Neuronal stem cell (in vitro differentiated cells): ENCODE measurements around the gene PSMF1.

Source experiments
- DNase-seq: peaks from one replicate; pipeline ENCODE4 v3.0.0-alpha.2; 2013; ENCODE audit warnings: low spot score
- H2AFZ ChIP-seq: one replicate; pipeline ENCODE4 v1.6.1; 2013; ENCODE audit warnings: mild to moderate bottlenecking, low read length, inconsistent platforms
- H2AK5ac ChIP-seq: 2 replicates; pipeline ENCODE4 v1.6.1; 2013; ENCODE audit warnings: low read depth, mild to moderate bottlenecking, inconsistent platforms, low read length, moderate library complexity, mixed read lengths
- H2BK120ac ChIP-seq: 2 replicates; pipeline ENCODE4 v1.6.1; 2013; ENCODE audit warnings: low read depth, mild to moderate bottlenecking, inconsistent platforms, low read length, moderate library complexity, mixed read lengths
- H2BK12ac ChIP-seq: one replicate; pipeline ENCODE4 v1.6.1; 2013; ENCODE audit warnings: low read length, inconsistent platforms
- H2BK15ac ChIP-seq: 2 replicates; pipeline ENCODE4 v1.6.1; 2013; ENCODE audit warnings: mild to moderate bottlenecking, low read length, inconsistent platforms, mixed read lengths
- H2BK5ac ChIP-seq: one replicate; pipeline ENCODE4 v1.6.1; 2013; ENCODE audit warnings: inconsistent platforms, mild to moderate bottlenecking, low read length, moderate library complexity
- H3K14ac ChIP-seq: one replicate; pipeline ENCODE4 v1.6.1; 2013; ENCODE audit warnings: low read length, inconsistent platforms
- H3K18ac ChIP-seq: 2 replicates; pipeline ENCODE4 v1.6.1; 2013; ENCODE audit warnings: low read length, inconsistent platforms
- H3K23ac ChIP-seq: 2 replicates; pipeline ENCODE4 v1.6.1; 2013; ENCODE audit warnings: low read depth, mild to moderate bottlenecking, mixed read lengths, low read length, inconsistent platforms; ENCODE audit not compliant: poor library complexity
- H3K27ac ChIP-seq: replicated peaks from 3 replicates; pipeline ENCODE4 v1.5.1; 2013; ENCODE audit warnings: low read length, inconsistent platforms
- H3K27me3 ChIP-seq, 3 experiments: 2 replicates each; pipeline ENCODE4 v1.6.1; 2013; ENCODE audit warnings: low read length in 3 of 3, mild to moderate bottlenecking in 2 of 3, inconsistent platforms in 1 of 3, low read depth in 1 of 3, mixed read lengths in 1 of 3, moderate library complexity in 1 of 3; ENCODE audit not compliant: control insufficient read depth in 3 of 3, insufficient read depth in 3 of 3
- H3K36me3 ChIP-seq, 2 donors: replicated peaks in 1 of 2; 2 replicates each; pipeline ENCODE4 v1.6.1; 2013; ENCODE audit warnings: low read length in 2 of 2; ENCODE audit not compliant: control insufficient read depth in 2 of 2, insufficient read depth in 2 of 2
- H3K4ac ChIP-seq: 2 replicates; pipeline ENCODE4 v1.6.1; 2013; ENCODE audit warnings: inconsistent platforms, mild to moderate bottlenecking, low read length, moderate library complexity
- H3K4me1 ChIP-seq, 2 donors: 1 replicate in 1 of 2; 2 replicates in 1 of 2; pipeline ENCODE4 v1.6.1; 2013; ENCODE audit warnings: low read length in 2 of 2, low read depth in 1 of 2; ENCODE audit not compliant: control insufficient read depth in 2 of 2, insufficient read depth in 1 of 2
- H3K4me2 ChIP-seq: one replicate; pipeline ENCODE4 v1.6.1; 2013; ENCODE audit warnings: mild to moderate bottlenecking, low read length, inconsistent platforms; ENCODE audit not compliant: insufficient read depth, poor library complexity, severe bottlenecking
- H3K4me3 ChIP-seq, 2 donors: 2 replicates each; pipeline ENCODE4 v1.5.1; 2013; ENCODE audit warnings: low read length in 2 of 2, mild to moderate bottlenecking in 2 of 2, inconsistent platforms in 1 of 2, moderate library complexity in 1 of 2
- H3K79me1 ChIP-seq: one replicate; pipeline ENCODE4 v1.6.1; 2013; ENCODE audit warnings: low read depth, mild to moderate bottlenecking, inconsistent platforms, low read length, moderate library complexity
- H3K9ac ChIP-seq: one replicate; pipeline ENCODE4 v1.6.1; 2013; ENCODE audit warnings: mild to moderate bottlenecking, low read depth, low read length, inconsistent platforms; ENCODE audit not compliant: poor library complexity
- H3K9me3 ChIP-seq, 2 donors: replicated peaks in 1 of 2; 2 replicates each; pipeline versions ENCODE3 to v1.6.1; 2013; ENCODE audit warnings: low read length in 2 of 2, mild to moderate bottlenecking in 2 of 2, inconsistent platforms in 1 of 2, low read depth in 1 of 2, mixed read lengths in 1 of 2, moderate library complexity in 1 of 2; ENCODE audit not compliant: control insufficient read depth in 2 of 2, insufficient read depth in 1 of 2
- H4K8ac ChIP-seq: one replicate; pipeline ENCODE4 v1.6.1; 2013; ENCODE audit warnings: low read depth, mild to moderate bottlenecking, inconsistent platforms, low read length, moderate library complexity
- H4K91ac ChIP-seq: one replicate; pipeline ENCODE4 v1.6.1; 2013; ENCODE audit warnings: low read length, low read depth, mild to moderate bottlenecking, inconsistent platforms; ENCODE audit not compliant: poor library complexity
- WGBS, 2 donors: extraction: QIAGEN DNeasy Blood & Tissue Kit; methylation state at CpG; one replicate each; pipeline ENCODE4 v1.1.7; 2013; ENCODE audit warnings: missing lambda C conversion rate in 2 of 2, mixed read lengths in 1 of 2; ENCODE audit not compliant: insufficient read length in 2 of 2, insufficient replicate concordance in 1 of 2; ENCODE audit errors: extremely low coverage in 2 of 2; 5-methylcytosine and 5-hydroxymethylcytosine counted together

PSMF1 gene

GRCh38 chr20:1199212-1199873, 80.9 kb downstream of the PSMF1 start:
- no CpG with 5 or more reads among the region's 7 CpGs for WGBS, 2 donors
- no peak overlapping the region for H3K4ac ChIP-seq
- H3K79me1 ChIP-seq, result no peaks in the 10 kb centered on the region
- H2BK15ac ChIP-seq, result no peak overlapping the region
- no peak overlapping the region for H3K18ac ChIP-seq
- no peak overlapping the region for H4K8ac ChIP-seq
- H3K4me3 ChIP-seq, result no peak overlapping the region
- no peak for DNase-seq
- H3K14ac ChIP-seq, result no peak overlapping the region
- no peaks in the 10 kb centered on the region for H3K36me3 ChIP-seq
- H2AK5ac ChIP-seq, result no peak overlapping the region
- H3K4me2 ChIP-seq, result no peak overlapping the region
- no peaks in the 10 kb centered on the region for H3K9me3 ChIP-seq
- peaks cover 0 to 9% (median 0%) of the 10 kb centered on the region in 3 experiments for H3K27me3 ChIP-seq
- no peak overlapping the region for H2BK5ac ChIP-seq
- no peak overlapping the region for H2AFZ ChIP-seq
- no peak overlapping the region for H3K27ac ChIP-seq
- no peaks in the 10 kb centered on the region for H3K4me1 ChIP-seq
- H4K91ac ChIP-seq, result no peak overlapping the region
- no peak overlapping the region for H2BK120ac ChIP-seq
- no peak overlapping the region for H2BK12ac ChIP-seq
- H3K23ac ChIP-seq, result no peak overlapping the region
- H3K9ac ChIP-seq, result no peak overlapping the region

- no peaks in the 10 kb centered on the region for H3K9me3 ChIP-seq
- H3K4me3 ChIP-seq, result no peak overlapping the region
- H3K79me1 ChIP-seq, result no peaks in the 10 kb centered on the region
- no peak for DNase-seq
- H2BK15ac ChIP-seq, result no peak overlapping the region
- H3K36me3 ChIP-seq, result no peaks in the 10 kb centered on the region
- H2BK5ac ChIP-seq, result no peak overlapping the region
- H2BK120ac ChIP-seq, result no peak overlapping the region
- H2AFZ ChIP-seq, result no peak overlapping the region
- no peak overlapping the region for H4K8ac ChIP-seq
- WGBS, 2 donors, result no CpG with 5 or more reads among the region's 1 CpG
- no peak overlapping the region for H4K91ac ChIP-seq
- H3K27me3 ChIP-seq, result peaks cover 0 to 9% (median 0%) of the 10 kb centered on the region in 3 experiments
- H3K14ac ChIP-seq, result no peak overlapping the region
- H3K4me2 ChIP-seq, result no peak overlapping the region
- H2BK12ac ChIP-seq, result no peak overlapping the region
- H3K4me1 ChIP-seq, result no peaks in the 10 kb centered on the region
- no peak overlapping the region for H3K18ac ChIP-seq
- no peak overlapping the region for H3K4ac ChIP-seq
- no peak overlapping the region for H3K23ac ChIP-seq
- H2AK5ac ChIP-seq, result no peak overlapping the region
- H3K27ac ChIP-seq, result no peak overlapping the region
- H3K9ac ChIP-seq, result no peak overlapping the region
These were observed 81.6 kb downstream of the PSMF1 start for GRCh38 chr20:1199964-1200363.

GRCh38 chr20:1202762-1203504, 84.5 kb downstream of the PSMF1 start, which contains the start of gene C20orf202:
TSS of gene C20orf202 (plus strand) at chr20:1203454. CDS start at chr20:1203586, 132 bp downstream.
- Histone ChIP-seq H3K9ac (no peak within 1 kb of the TSS), H3K18ac (no peak within 1 kb of the TSS), H3K4me2 (no peak within 1 kb of the TSS), H2BK120ac (no peak within 1 kb of the TSS), H2BK12ac (no peak within 1 kb of the TSS), H2BK15ac (no peak within 1 kb of the TSS), H4K91ac (no peak within 1 kb of the TSS), H2AK5ac (no peak within 1 kb of the TSS), H3K27ac (no peak within 1 kb of the TSS), H3K36me3 (no peaks in the 10 kb centered on the region), H3K23ac (no peak within 1 kb of the TSS), H3K4me3 (no peak within 1 kb of the TSS), H3K9me3 (no peaks in the 10 kb centered on the region), H4K8ac (no peak within 1 kb of the TSS), H2BK5ac (no peak within 1 kb of the TSS), H3K4me1 (no peaks in the 10 kb centered on the region), H2AFZ (no peak within 1 kb of the TSS), H3K4ac (no peak within 1 kb of the TSS), H3K14ac (no peak within 1 kb of the TSS), H3K79me1 (no peaks in the 10 kb centered on the region), H3K27me3 (peaks cover 0 to 14% (median 0%) of the 10 kb centered on the region in 3 experiments)
- no peak for DNase-seq
- no CpG with 5 or more reads among the region's 5 CpGs for WGBS, 2 donors

- H3K9ac ChIP-seq, result no peak overlapping the region
- H3K79me1 ChIP-seq, result no peaks in the 10 kb centered on the region
- no peak overlapping the region for H2BK12ac ChIP-seq
- WGBS, 2 donors, result no CpG with 5 or more reads among the region's 5 CpGs
- no peak overlapping the region for H3K27ac ChIP-seq
- peaks cover 0 to 20% (median 0%) of the 10 kb centered on the region in 3 experiments for H3K27me3 ChIP-seq
- H4K8ac ChIP-seq, result no peak overlapping the region
- H3K4me3 ChIP-seq, result no peak overlapping the region
- H4K91ac ChIP-seq, result no peak overlapping the region
- no peak overlapping the region for H3K14ac ChIP-seq
- no peak overlapping the region for H3K18ac ChIP-seq
- H3K4me2 ChIP-seq, result no peak overlapping the region
- DNase-seq, result no peak
- no peak overlapping the region for H2BK120ac ChIP-seq
- no peak overlapping the region for H2AK5ac ChIP-seq
- H2AFZ ChIP-seq, result no peak overlapping the region
- no peak overlapping the region for H3K4ac ChIP-seq
- H2BK15ac ChIP-seq, result no peak overlapping the region
- no peaks in the 10 kb centered on the region for H3K9me3 ChIP-seq
- H3K4me1 ChIP-seq, result no peaks in the 10 kb centered on the region
- H3K23ac ChIP-seq, result no peak overlapping the region
- H3K36me3 ChIP-seq, result no peaks in the 10 kb centered on the region
- no peak overlapping the region for H2BK5ac ChIP-seq
These were observed 85.2 kb downstream of the PSMF1 start for GRCh38 chr20:1203630-1204029.
